GM18498 (cell line): ENCODE data around the gene DNAH7.

Source experiments
- ATAC-seq: cut with Tn5 transposase; IDR thresholded peaks from one replicate; pipeline ENCODE4 v1.9.1; 2021; ENCODE audit warnings: mild to moderate bottlenecking, moderate library complexity; ENCODE audit not compliant: unreplicated experiment

DNAH7 gene

GRCh38 chr2:196079052-196079451, 10.4 kb upstream of the DNAH7 start:
- ATAC-seq, result no peak

- ATAC-seq, result no peak
These were observed 9.2 kb upstream of the DNAH7 start for GRCh38 chr2:196077821-196078220.

- ATAC-seq, result no peak
These were observed 8.3 kb upstream of the DNAH7 start for GRCh38 chr2:196076778-196077568.

GRCh38 chr2:196075196-196075595, 6.6 kb upstream of the DNAH7 start:
- ATAC-seq, result no peak

- no peak for ATAC-seq
These were observed 6.0 kb upstream of the DNAH7 start for GRCh38 chr2:196074631-196075030.

- ATAC-seq, result no peak
These were observed 4.9 kb upstream of the DNAH7 start for GRCh38 chr2:196073521-196073920.

GRCh38 chr2:196067088-196067382, 1.6 kb downstream of the DNAH7 start:
- no peak for ATAC-seq

- no peak for ATAC-seq
These were observed 2.1 kb downstream of the DNAH7 start for GRCh38 chr2:196066291-196067087.

- ATAC-seq, result no peak
These were observed 4.9 kb downstream of the DNAH7 start for GRCh38 chr2:196063773-196064172.

- no peak for ATAC-seq
These were observed 9.1 kb downstream of the DNAH7 start for GRCh38 chr2:196059491-196059960.

GRCh38 chr2:196054631-196055030, 14.0 kb downstream of the DNAH7 start:
- no peak for ATAC-seq

- ATAC-seq, result peak; percentile 74
These were observed 22.3 kb downstream of the DNAH7 start for GRCh38 chr2:196046123-196046917.

GRCh38 chr2:196041786-196042185, 26.9 kb downstream of the DNAH7 start:
- ATAC-seq, result no peak

GRCh38 chr2:196040218-196040617, 28.4 kb downstream of the DNAH7 start:
- ATAC-seq, result no peak

GRCh38 chr2:196036442-196036841, 32.2 kb downstream of the DNAH7 start:
- no peak for ATAC-seq

- no peak for ATAC-seq
These were observed 50.6 kb downstream of the DNAH7 start for GRCh38 chr2:196018037-196018436.

- no peak for ATAC-seq
These were observed 56.3 kb downstream of the DNAH7 start for GRCh38 chr2:196012314-196012713.

- ATAC-seq, result no peak
These were observed 68.1 kb downstream of the DNAH7 start for GRCh38 chr2:196000551-196000950.

GRCh38 chr2:195998070-195998469, 70.6 kb downstream of the DNAH7 start:
- ATAC-seq, result no peak

- ATAC-seq, result no peak
These were observed 73.1 kb downstream of the DNAH7 start for GRCh38 chr2:195995499-195995898.

GRCh38 chr2:195993623-195994022, 75.0 kb downstream of the DNAH7 start:
- no peak for ATAC-seq
